H9 (cell line): ENCODE measurements around the gene ERC1. TPM values are rescaled to one million over a fixed set of nuclear protein-coding genes. Genes with fewer than 3 reads are reported as not detected.

ENCODE experiments used
- DNase-seq: peaks from one replicate; pipeline ENCODE4 v3.0.0-alpha.2; 2017
- H2AFZ ChIP-seq: one replicate; pipeline ENCODE4 v1.6.1; 2013; ENCODE audit warnings: mild to moderate bottlenecking, low read length, control low read depth, moderate library complexity
- H2AK5ac ChIP-seq: 2 replicates; pipeline ENCODE4 v1.6.1; 2013; ENCODE audit warnings: low read length, control low read depth, mixed read lengths; ENCODE audit not compliant: insufficient read length
- H2BK120ac ChIP-seq: one replicate; pipeline ENCODE4 v1.6.1; 2013; ENCODE audit warnings: low read depth, mild to moderate bottlenecking, low read length, control low read depth, inconsistent platforms; ENCODE audit not compliant: poor library complexity, severe bottlenecking
- H2BK12ac ChIP-seq: 2 replicates; pipeline ENCODE4 v1.6.1; 2013; ENCODE audit warnings: low read length, control low read depth, mixed read lengths, low read depth; ENCODE audit not compliant: insufficient read length
- H2BK15ac ChIP-seq: 2 replicates; pipeline ENCODE4 v1.6.1; 2013; ENCODE audit warnings: low read depth, low read length, control low read depth
- H2BK20ac ChIP-seq: one replicate; pipeline ENCODE4 v1.6.1; 2013; ENCODE audit warnings: low read depth, mild to moderate bottlenecking, low read length, control low read depth, inconsistent platforms; ENCODE audit not compliant: poor library complexity, severe bottlenecking
- H2BK5ac ChIP-seq: 2 replicates; pipeline ENCODE4 v1.6.1; 2013; ENCODE audit warnings: low read length, control low read depth, mixed read lengths; ENCODE audit not compliant: insufficient read length
- H3K14ac ChIP-seq: 2 replicates; pipeline ENCODE4 v1.6.1; 2013; ENCODE audit warnings: low read length, control low read depth; ENCODE audit not compliant: insufficient read depth
- H3K18ac ChIP-seq: 2 replicates; pipeline ENCODE4 v1.6.1; 2013; ENCODE audit warnings: low read depth, mild to moderate bottlenecking, mixed read lengths, low read length, control low read depth; ENCODE audit not compliant: insufficient read length
- H3K23ac ChIP-seq: 2 replicates; pipeline ENCODE4 v1.6.1; 2013; ENCODE audit warnings: low read length, control low read depth, mixed read lengths, low read depth; ENCODE audit not compliant: insufficient read length
- H3K23me2 ChIP-seq: 2 replicates; pipeline ENCODE4 v1.6.1; 2013; ENCODE audit warnings: low read depth, mild to moderate bottlenecking, mixed read lengths, low read length, control low read depth; ENCODE audit not compliant: insufficient read length, poor library complexity, severe bottlenecking
- H3K27ac ChIP-seq: 2 replicates; pipeline ENCODE4 v1.5.1; 2013; ENCODE audit warnings: low read length, control low read depth, mixed read lengths, low read depth; ENCODE audit not compliant: insufficient read length
- H3K27me3 ChIP-seq: 2 replicates; pipeline ENCODE4 v1.6.1; 2013; ENCODE audit warnings: low read length, control low read depth, inconsistent platforms; ENCODE audit not compliant: insufficient read depth
- H3K4ac ChIP-seq: 2 replicates; pipeline ENCODE4 v1.6.1; 2013; ENCODE audit warnings: low read depth, mild to moderate bottlenecking, control low read depth, inconsistent platforms, low read length, moderate library complexity
- H3K4me1 ChIP-seq: 2 replicates; pipeline ENCODE4 v1.6.1; 2013; ENCODE audit warnings: low read length, control low read depth, inconsistent platforms; ENCODE audit not compliant: insufficient read depth
- H3K4me2 ChIP-seq: 2 replicates; pipeline ENCODE4 v1.6.1; 2013; ENCODE audit warnings: low read length, control low read depth, mixed read lengths; ENCODE audit not compliant: insufficient read length, insufficient read depth
- H3K56ac ChIP-seq: 2 replicates; pipeline ENCODE4 v1.6.1; 2013; ENCODE audit warnings: low read depth, mild to moderate bottlenecking, mixed read lengths, low read length, control low read depth; ENCODE audit not compliant: insufficient read length
- H3K79me1 ChIP-seq: 2 replicates; pipeline ENCODE4 v1.6.1; 2013; ENCODE audit warnings: low read depth, mild to moderate bottlenecking, moderate library complexity, low read length, control low read depth, inconsistent platforms; ENCODE audit not compliant: insufficient read depth, poor library complexity, severe bottlenecking
- H3K79me2 ChIP-seq: 2 replicates; pipeline ENCODE4 v1.6.1; 2013; ENCODE audit warnings: low read length, control low read depth, inconsistent platforms; ENCODE audit not compliant: insufficient read depth
- H3K9ac ChIP-seq: 2 replicates; pipeline ENCODE4 v1.6.1; 2013; ENCODE audit warnings: low read length, control low read depth, mixed read lengths; ENCODE audit not compliant: insufficient read length; ENCODE audit errors: extremely low read depth
- H3K9me3 ChIP-seq: one replicate; pipeline ENCODE4 v1.6.1; 2013; ENCODE audit warnings: low read depth, low read length, inconsistent platforms; ENCODE audit not compliant: control insufficient read depth
- H3T11ph ChIP-seq: one replicate; pipeline ENCODE4 v1.6.1; 2013; ENCODE audit warnings: mild to moderate bottlenecking, low read length, control low read depth, inconsistent platforms
- H4K20me1 ChIP-seq: one replicate; pipeline ENCODE4 v1.6.1; 2013; ENCODE audit not compliant: control insufficient read depth, insufficient read length, insufficient read depth
- H4K5ac ChIP-seq: 2 replicates; pipeline ENCODE4 v1.6.1; 2013; ENCODE audit warnings: low read depth, mild to moderate bottlenecking, mixed read lengths, low read length, control low read depth; ENCODE audit not compliant: insufficient read length
- H4K8ac ChIP-seq: replicated peaks from 2 replicates; pipeline ENCODE4 v1.6.1; 2013; ENCODE audit warnings: low read length, control low read depth, mixed read lengths, low read depth; ENCODE audit not compliant: insufficient read length
- H4K91ac ChIP-seq: 2 replicates; pipeline ENCODE4 v1.6.1; 2013; ENCODE audit warnings: low read depth, mild to moderate bottlenecking, moderate library complexity, mixed read lengths, low read length, control low read depth; ENCODE audit not compliant: insufficient read length
- H3K27ac Mint-ChIP-seq, 3 experiments: 2 replicates in 2 of 3; 3 replicates in 1 of 3; pipeline ENCODE4 v1.8.0; 2020 to 2021; ENCODE audit warnings: mixed read lengths in 3 of 3, mild to moderate bottlenecking in 1 of 3, moderate library complexity in 1 of 3
- H3K27me3 Mint-ChIP-seq: 2 replicates; pipeline ENCODE4 v1.8.0; 2021; ENCODE audit warnings: low read depth, mild to moderate bottlenecking, moderate library complexity, mixed read lengths
- H3K36me3 Mint-ChIP-seq, 3 experiments: 2 replicates in 2 of 3; 3 replicates in 1 of 3; pipeline ENCODE4 v1.8.0; 2020 to 2021; ENCODE audit warnings: low read depth in 3 of 3, mixed read lengths in 3 of 3; ENCODE audit not compliant: insufficient read depth in 1 of 3
- H3K4me1 Mint-ChIP-seq, 2 experiments: 2 replicates each; pipeline ENCODE4 v1.8.0; 2020; ENCODE audit warnings: mixed read lengths in 2 of 2
- H3K4me3 Mint-ChIP-seq, 2 experiments: 2 replicates in 1 of 2; 3 replicates in 1 of 2; pipeline ENCODE4 v1.8.0; 2020 to 2021; ENCODE audit warnings: mild to moderate bottlenecking in 2 of 2, mixed read lengths in 2 of 2, moderate library complexity in 1 of 2
- H3K9me3 Mint-ChIP-seq, 2 experiments: 2 replicates in 1 of 2; 3 replicates in 1 of 2; pipeline ENCODE4 v1.8.0; 2020; ENCODE audit warnings: mild to moderate bottlenecking in 2 of 2, mixed read lengths in 2 of 2, moderate library complexity in 1 of 2
- CTCF ChIP-seq: fragments of 200-600 bp; sonication (generic); conservative IDR thresholded peaks from 3 replicates; pipeline ENCODE4 v1.8.0; 2021; ENCODE audit warnings: antibody characterized with exemption, mild to moderate bottlenecking
- WGBS: extraction: QIAGEN DNeasy Blood & Tissue Kit; methylation state at CpG from one replicate; pipeline ENCODE4 v1.1.7; 2013; ENCODE audit warnings: missing lambda C conversion rate, low lambda C conversion rate, mixed read lengths; ENCODE audit not compliant: insufficient read length; ENCODE audit errors: extremely low coverage; 5-methylcytosine and 5-hydroxymethylcytosine counted together
- total RNA-seq: library from RNA; stranded (reverse); gene quantifications from 2 replicates; pipeline ENCODE4 v1.2.1, GENCODE V29; 2021

The ERC1 gene
- total RNA-seq, 1 experiment from 2014 or later, result 51.2 TPM

DNA sequence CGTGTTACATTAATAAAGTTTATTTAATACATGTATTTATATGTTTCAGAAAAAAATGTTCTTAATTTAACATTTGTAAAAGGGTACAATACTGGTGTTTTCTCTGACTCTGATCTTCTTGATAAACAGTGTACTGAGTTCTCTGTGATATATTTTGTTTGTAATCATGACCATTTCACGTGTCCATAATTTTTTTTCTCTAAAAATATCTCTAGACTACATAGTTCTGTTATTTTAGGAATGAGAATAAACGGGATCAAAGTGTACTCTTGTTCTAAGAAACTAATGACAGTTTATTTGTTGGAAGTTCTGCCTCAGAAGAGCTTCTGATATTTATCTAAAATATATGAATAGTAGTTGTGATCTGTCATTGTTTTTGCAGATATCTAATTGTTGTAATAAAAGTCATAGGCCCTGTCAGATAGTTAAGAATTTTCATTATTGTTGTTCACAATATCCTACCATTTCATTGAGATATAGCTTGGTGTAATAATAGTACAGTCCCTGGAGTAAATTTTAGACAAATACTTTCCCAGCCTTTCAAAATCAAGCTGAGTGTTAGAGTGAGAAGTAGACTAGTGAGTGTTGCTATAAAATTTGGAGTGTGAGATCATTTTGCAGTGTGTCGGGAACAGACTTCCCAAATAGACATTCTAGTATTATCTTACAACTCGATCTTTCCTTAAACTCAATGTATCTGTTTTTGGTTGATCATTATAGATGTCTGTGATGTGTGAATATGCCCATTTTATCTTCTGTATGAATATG lies 86.2 kb downstream of the ERC1 start:
- Histone ChIP-seq H2BK12ac (no peak overlapping the region), H3K9ac (no peak overlapping the region)
- no peak overlapping the region for H3K27ac Mint-ChIP-seq

More for the DNA sequence above, 86.2 kb downstream of the ERC1 start:
- H3K27ac ChIP-seq, result no peak overlapping the region
- H2BK15ac ChIP-seq, result no peak overlapping the region
- no peak overlapping the region for H4K8ac ChIP-seq
- Mint-ChIP-seq H3K36me3 (no peaks in the 10 kb centered on the region), H3K27me3 (no peaks in the 10 kb centered on the region), H3K4me1 (peaks cover 7 to 10% of the 10 kb centered on the region in 2 experiments), H3K4me3 (no peak overlapping the region), H3K9me3 (no peaks in the 10 kb centered on the region)
- H3K4me2 ChIP-seq, result no peak overlapping the region
- no peaks in the 10 kb centered on the region for H3K27me3 ChIP-seq
- H3T11ph ChIP-seq, result no peak overlapping the region
- no peak overlapping the region for H3K14ac ChIP-seq
- H2BK120ac ChIP-seq, result no peak overlapping the region
- H3K56ac ChIP-seq, result no peak overlapping the region
- no peak overlapping the region for H2BK5ac ChIP-seq
- no peak overlapping the region for H2BK20ac ChIP-seq
- H3K23ac ChIP-seq, result no peak overlapping the region
- no peaks in the 10 kb centered on the region for H3K4me1 ChIP-seq
- H2AK5ac ChIP-seq, result no peak overlapping the region
- H4K20me1 ChIP-seq, result no peaks in the 10 kb centered on the region
- no peaks in the 10 kb centered on the region for H3K79me1 ChIP-seq
- H3K4ac ChIP-seq, result no peak overlapping the region
- no peak for DNase-seq
- WGBS, result no CpG with 5 or more reads among the region's 5 CpGs
- H3K79me2 ChIP-seq, result no peaks in the 10 kb centered on the region
- H2AFZ ChIP-seq, result no peak overlapping the region
- no peak for TF ChIP-seq CTCF
- H4K5ac ChIP-seq, result no peak overlapping the region
- H4K91ac ChIP-seq, result no peak overlapping the region
- no peaks in the 10 kb centered on the region for H3K9me3 ChIP-seq
- no peaks in the 10 kb centered on the region for H3K23me2 ChIP-seq
- no peak overlapping the region for H3K18ac ChIP-seq
